Mesothelial cell of epicardium (in vitro differentiated cells): ENCODE data around the gene COL26A1. TPM values are rescaled to one million over a fixed set of nuclear protein-coding genes. Genes with fewer than 3 reads are reported as not detected.

ENCODE experiments used
- DNase-seq, 2 experiments: peaks; one replicate each; pipeline ENCODE4 v3.0.0; 2021; ENCODE audit warnings: low spot score in 2 of 2; ENCODE audit not compliant: unreplicated experiment in 2 of 2
- H3K27ac Mint-ChIP-seq: 2 replicates; pipeline ENCODE4 v1.8.0; 2021; ENCODE audit warnings: mixed read lengths
- H3K27me3 Mint-ChIP-seq: 2 replicates; pipeline ENCODE4 v1.8.0; 2021; ENCODE audit warnings: low read depth, mixed read lengths
- H3K36me3 Mint-ChIP-seq: 2 replicates; pipeline ENCODE4 v1.8.0; 2021; ENCODE audit warnings: mixed read lengths
- H3K4me1 Mint-ChIP-seq: 2 replicates; pipeline ENCODE4 v1.8.0; 2021; ENCODE audit warnings: mixed read lengths
- H3K4me3 Mint-ChIP-seq: 2 replicates; pipeline ENCODE4 v1.8.0; 2021; ENCODE audit warnings: mild to moderate bottlenecking, moderate library complexity, mixed read lengths
- H3K9me3 Mint-ChIP-seq: 2 replicates; pipeline ENCODE4 v1.8.0; 2021; ENCODE audit warnings: mixed read lengths
- CTCF ChIP-seq: fragments of 200-600 bp; sonication (generic); IDR thresholded peaks from one replicate; pipeline ENCODE4 v1.5.0; 2021; ENCODE audit warnings: antibody characterized with exemption; ENCODE audit not compliant: unreplicated experiment
- total RNA-seq: library from RNA; stranded (reverse); gene quantifications from 3 replicates; pipeline ENCODE4 v1.2.1, GENCODE V29; 2021

The COL26A1 gene
- total RNA-seq, 1 donor from 2014 or later: 105 TPM

DNA sequence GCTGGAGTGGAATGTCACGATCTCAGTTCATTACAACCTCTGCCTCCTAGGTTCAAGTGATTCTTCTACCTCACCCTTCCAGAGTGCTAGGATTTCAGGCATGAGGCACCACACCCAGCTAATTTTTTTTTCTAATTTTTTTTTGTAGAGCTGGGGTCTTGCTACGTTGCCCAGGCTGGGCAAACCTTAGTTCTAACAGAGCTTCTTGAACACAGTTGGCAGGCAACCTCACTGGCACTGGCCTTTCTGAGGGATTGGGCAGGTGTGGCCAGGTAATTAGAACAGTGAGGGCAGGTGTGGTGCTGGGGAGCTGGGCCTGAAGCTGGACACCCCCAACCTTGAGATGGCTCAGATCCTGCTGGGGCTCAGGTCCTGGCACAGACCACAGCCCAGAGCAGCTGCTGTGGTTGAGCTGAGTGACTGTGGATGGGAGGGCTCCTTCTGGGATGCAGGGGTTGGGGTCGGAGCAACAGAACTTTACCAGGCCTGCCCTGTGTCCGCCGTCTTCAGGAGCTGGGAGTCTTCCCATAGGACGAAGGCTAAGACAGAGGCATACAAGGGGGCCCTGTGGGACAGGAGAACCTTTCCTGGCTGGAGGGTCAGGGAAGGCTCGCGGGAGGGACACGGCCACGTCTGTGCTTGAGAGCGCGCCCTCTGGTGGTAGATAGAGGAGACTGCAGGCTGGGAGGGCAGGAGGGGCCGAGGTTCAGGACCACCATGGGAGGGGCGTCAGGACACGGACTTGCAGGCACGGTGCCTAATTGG lies 48.2 kb downstream of the COL26A1 start:
- peak; percentile 33 to 73 for DNase-seq
- no peak overlapping the region for H3K4me3 Mint-ChIP-seq
- TF ChIP-seq CTCF: peak; percentile 88
- no peak overlapping the region for H3K27ac Mint-ChIP-seq
- H3K9me3 Mint-ChIP-seq: peaks cover 22% of the 10 kb centered on the region
- no peaks in the 10 kb centered on the region for H3K27me3 Mint-ChIP-seq
- H3K4me1 Mint-ChIP-seq: peaks cover 6% of the 10 kb centered on the region
- H3K36me3 Mint-ChIP-seq: peaks cover 32% of the 10 kb centered on the region

DNA sequence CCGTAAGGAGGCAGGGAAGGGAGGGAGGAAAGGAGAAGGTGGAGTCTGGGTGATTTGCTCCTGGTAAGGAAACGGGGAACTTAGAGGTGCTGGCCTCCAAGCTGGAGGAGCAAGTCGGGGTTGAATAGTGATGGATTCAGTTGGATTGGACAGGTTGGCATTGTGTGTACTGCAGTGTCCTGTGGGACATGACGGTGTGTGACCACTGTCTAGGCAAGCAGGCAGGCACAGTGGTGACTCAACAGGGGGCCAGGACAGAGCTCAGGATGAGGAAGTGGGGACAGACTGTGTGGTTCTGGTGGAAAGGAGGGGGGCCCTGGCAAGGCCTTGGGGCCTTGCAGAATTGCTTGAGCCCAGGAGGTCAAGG lies 48.8 kb downstream of the COL26A1 start:
- Mint-ChIP-seq H3K27me3 (no peaks in the 10 kb centered on the region), H3K4me3 (no peak overlapping the region), H3K4me1 (peaks cover 6% of the 10 kb centered on the region), H3K9me3 (peaks cover 22% of the 10 kb centered on the region), H3K27ac (peak overlapping the region; percentile 28), H3K36me3 (peaks cover 35% of the 10 kb centered on the region)
- no peak for DNase-seq
- TF ChIP-seq CTCF: no peak

DNA sequence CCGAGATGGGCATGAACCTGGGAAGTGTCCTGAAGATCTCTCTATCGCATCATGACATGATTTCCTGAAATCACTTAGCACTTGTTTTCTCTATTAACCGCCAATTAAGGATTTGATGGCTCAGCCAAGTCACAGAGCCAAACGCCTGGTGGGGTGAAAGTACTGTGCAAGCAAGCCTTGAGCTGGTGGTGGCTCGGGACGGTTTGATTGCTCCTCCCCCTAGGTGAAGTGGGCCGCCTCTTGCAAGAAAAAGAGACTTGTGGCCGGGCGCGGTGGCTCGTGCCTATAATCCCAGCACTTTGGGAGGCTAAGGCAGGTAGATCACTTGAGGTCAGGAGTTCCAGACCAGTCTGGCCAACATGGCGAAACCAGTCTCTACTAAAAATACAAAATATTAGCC lies 50.3 kb downstream of the COL26A1 start:
- no peak for TF ChIP-seq CTCF
- DNase-seq: no peak
- H3K4me1 Mint-ChIP-seq: peaks cover 6% of the 10 kb centered on the region
- peaks cover 21% of the 10 kb centered on the region for H3K9me3 Mint-ChIP-seq
- H3K4me3 Mint-ChIP-seq: no peak overlapping the region
- H3K27ac Mint-ChIP-seq: no peak overlapping the region
- H3K27me3 Mint-ChIP-seq: no peaks in the 10 kb centered on the region
- H3K36me3 Mint-ChIP-seq: peaks cover 27% of the 10 kb centered on the region

DNA sequence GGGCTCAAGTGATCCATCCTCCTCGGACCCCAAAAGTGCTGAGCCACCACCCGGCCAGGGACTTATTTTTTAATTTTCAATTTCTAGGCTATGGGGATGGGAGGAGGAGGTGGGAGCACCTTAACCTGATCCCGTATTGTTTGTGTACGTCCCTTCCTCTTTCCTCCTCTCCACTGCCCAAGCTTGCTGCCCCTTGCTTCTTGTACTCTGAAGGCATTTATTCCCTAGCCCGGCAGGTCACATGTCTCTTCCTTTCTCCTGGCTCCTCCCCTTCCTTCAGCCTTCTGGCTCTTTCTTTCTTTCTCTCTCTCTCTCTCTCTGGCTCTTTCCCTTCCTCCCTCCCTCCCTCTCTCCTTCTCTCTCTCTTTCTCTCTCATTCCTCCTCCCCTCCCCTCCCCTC lies 56.0 kb downstream of the COL26A1 start:
- H3K9me3 Mint-ChIP-seq: no peaks in the 10 kb centered on the region
- DNase-seq: no peak
- peaks cover 9% of the 10 kb centered on the region for H3K36me3 Mint-ChIP-seq
- TF ChIP-seq CTCF: no peak
- no peak overlapping the region for H3K4me3 Mint-ChIP-seq
- no peak overlapping the region for H3K27ac Mint-ChIP-seq
- no peaks in the 10 kb centered on the region for H3K27me3 Mint-ChIP-seq
- no peaks in the 10 kb centered on the region for H3K4me1 Mint-ChIP-seq

GRCh38 chr7:101419831-101420230 lies 57.2 kb downstream of the COL26A1 start:
- DNase-seq: no peak
- TF ChIP-seq CTCF: no peak
- H3K27ac Mint-ChIP-seq: no peak overlapping the region
- H3K4me3 Mint-ChIP-seq: no peak overlapping the region
- H3K36me3 Mint-ChIP-seq: peaks cover 9% of the 10 kb centered on the region
- H3K4me1 Mint-ChIP-seq: no peaks in the 10 kb centered on the region
- H3K9me3 Mint-ChIP-seq: no peaks in the 10 kb centered on the region
- H3K27me3 Mint-ChIP-seq: no peaks in the 10 kb centered on the region
